K562 (cell line): ENCODE results near the gene SLC25A20. TPM values are rescaled to one million over a fixed set of nuclear protein-coding genes. Genes with fewer than 3 reads are reported as not detected.

ENCODE experiments used
- polyA plus RNA-seq, 8 experiments: library from polyadenylated mRNA; depleted of rRNA in 4 of 8; stranded (reverse) in 5 of 8; unstranded in 3 of 8; fragments of >200 nt; fragmentation: Nextera tagmentation in 2 of 8; fragmentation: Illumina TruSeq in 1 of 8; extraction: Ambion mirVana in 2 of 8; extraction: Trizol in 1 of 8; gene quantifications; 2 replicates each; pipeline versions ENCODE4 v1.2.1 to v1.2.3, GENCODE V29; 2011 to 2014; ENCODE audit warnings: inconsistent platforms in 1 of 8, missing spikeins in 1 of 8
- total RNA-seq, 7 experiments: library from RNA; depleted of rRNA in 6 of 7; stranded (reverse); fragments of >200 nt in 6 of 7; fragmentation: Illumina TruSeq in 2 of 7; extraction: Trizol in 2 of 7; gene quantifications; 2 replicates each; pipeline versions ENCODE4 v1.2.1 to v1.2.3, GENCODE V29; 2011 to 2021; ENCODE audit warnings: low replicate concordance in 1 of 7

Gene SLC25A20
- total and polyA plus RNA-seq, 9 of the 15 experiments (the other 6 are each of a cell fraction or from before 2014, with no cell fraction given) = 14.3 to 48.1 (median 21.6) TPM

Other genes with a start within 250 kb of the SLC25A20 start
Only the 7 nearest of the 14 such genes appear.
- gene PRKAR2A, start 51.0 kb downstream of the SLC25A20 start, total RNA-seq (2014; rRNA removed) = 37.6 and 56.2 TPM in 2 replicates
- 48.6 and 50.1 TPM in 2 replicates for gene PRKAR2A, start 51.0 kb downstream of the SLC25A20 start, total RNA-seq (2014; rRNA removed; fragmentation: Illumina TruSeq; extraction: Trizol)
- gene PRKAR2A, start 51.0 kb downstream of the SLC25A20 start, total RNA-seq (2015; rRNA removed; fragmentation: Illumina TruSeq; extraction: Trizol) = 50.7 and 53.0 TPM in 2 replicates
- 84.4 and 84.5 TPM in 2 replicates for gene PRKAR2A, start 51.0 kb downstream of the SLC25A20 start, total RNA-seq (2021)
- gene PRKAR2A, start 51.0 kb downstream of the SLC25A20 start, polyA plus RNA-seq (2011; rRNA removed) = 14.4 and 22.8 TPM in 2 replicates
- gene PRKAR2A, start 51.0 kb downstream of the SLC25A20 start, polyA plus RNA-seq (2014; fragmentation: Illumina TruSeq; extraction: Trizol) = 39.3 and 50.3 TPM in 2 replicates
- 10 to 100 TPM; 15.9 to 19.8 TPM for gene PRKAR2A, start 51.0 kb downstream of the SLC25A20 start, polyA plus RNA-seq (2014; fragmentation: Nextera tagmentation; extraction: Ambion mirVana)
- 17.7 and 19.2 TPM in 2 replicates for gene PRKAR2A, start 51.0 kb downstream of the SLC25A20 start, polyA plus RNA-seq (2014; rRNA removed)
- 114 and 120 TPM in 2 replicates for gene ARIH2, start 20.0 kb upstream of the SLC25A20 start, total RNA-seq (2014; rRNA removed)
- gene ARIH2, start 20.0 kb upstream of the SLC25A20 start, total RNA-seq (2014; rRNA removed; fragmentation: Illumina TruSeq; extraction: Trizol) = 112 and 138 TPM in 2 replicates
- 95.9 and 97.0 TPM in 2 replicates for gene ARIH2, start 20.0 kb upstream of the SLC25A20 start, total RNA-seq (2015; rRNA removed; fragmentation: Illumina TruSeq; extraction: Trizol)
- gene ARIH2, start 20.0 kb upstream of the SLC25A20 start, total RNA-seq (2021) = 110 and 118 TPM in 2 replicates
- gene ARIH2, start 20.0 kb upstream of the SLC25A20 start, polyA plus RNA-seq (2011; rRNA removed) = 101 and 110 TPM in 2 replicates
- gene ARIH2, start 20.0 kb upstream of the SLC25A20 start, polyA plus RNA-seq (2014; fragmentation: Illumina TruSeq; extraction: Trizol) = 105 and 108 TPM in 2 replicates
- 10 to 100 TPM; 27.0 to 27.3 TPM for gene ARIH2, start 20.0 kb upstream of the SLC25A20 start, polyA plus RNA-seq (2014; fragmentation: Nextera tagmentation; extraction: Ambion mirVana)
- 107 and 128 TPM in 2 replicates for gene ARIH2, start 20.0 kb upstream of the SLC25A20 start, polyA plus RNA-seq (2014; rRNA removed)
- 0.23 and 0.33 TPM in 2 replicates for gene P4HTM, start 91.4 kb upstream of the SLC25A20 start, total RNA-seq (2014; rRNA removed)
- 0.25 and 0.32 TPM in 2 replicates for gene P4HTM, start 91.4 kb upstream of the SLC25A20 start, total RNA-seq (2014; rRNA removed; fragmentation: Illumina TruSeq; extraction: Trizol)
- gene P4HTM, start 91.4 kb upstream of the SLC25A20 start, total RNA-seq (2015; rRNA removed; fragmentation: Illumina TruSeq; extraction: Trizol) = 0.14 TPM in 1 of 2 replicates, not detected in the other
- 0.27 and 0.66 TPM in 2 replicates for gene P4HTM, start 91.4 kb upstream of the SLC25A20 start, total RNA-seq (2021)
- 0.30 and 0.47 TPM in 2 replicates for gene P4HTM, start 91.4 kb upstream of the SLC25A20 start, polyA plus RNA-seq (2011; rRNA removed)
- 0.09 and 0.29 TPM in 2 replicates for gene P4HTM, start 91.4 kb upstream of the SLC25A20 start, polyA plus RNA-seq (2014; fragmentation: Illumina TruSeq; extraction: Trizol)
- not detected for gene P4HTM, start 91.4 kb upstream of the SLC25A20 start, polyA plus RNA-seq (2014; fragmentation: Nextera tagmentation; extraction: Ambion mirVana)
- 0.22 and 0.29 TPM in 2 replicates for gene P4HTM, start 91.4 kb upstream of the SLC25A20 start, polyA plus RNA-seq (2014; rRNA removed)
- 33.7 and 43.1 TPM in 2 replicates for gene WDR6, start 108.5 kb upstream of the SLC25A20 start, total RNA-seq (2014; rRNA removed)
- 29.7 and 40.0 TPM in 2 replicates for gene WDR6, start 108.5 kb upstream of the SLC25A20 start, total RNA-seq (2014; rRNA removed; fragmentation: Illumina TruSeq; extraction: Trizol)
- gene WDR6, start 108.5 kb upstream of the SLC25A20 start, total RNA-seq (2015; rRNA removed; fragmentation: Illumina TruSeq; extraction: Trizol) = 44.7 and 46.7 TPM in 2 replicates
- gene WDR6, start 108.5 kb upstream of the SLC25A20 start, total RNA-seq (2021) = 90.4 and 90.6 TPM in 2 replicates
- 47.6 and 69.8 TPM in 2 replicates for gene WDR6, start 108.5 kb upstream of the SLC25A20 start, polyA plus RNA-seq (2011; rRNA removed)
- 73.7 and 77.8 TPM in 2 replicates for gene WDR6, start 108.5 kb upstream of the SLC25A20 start, polyA plus RNA-seq (2014; fragmentation: Illumina TruSeq; extraction: Trizol)
- 10 to 100 TPM in 1 of 2 experiments, 1 to 10 TPM in 1; 8.9 to 14.2 TPM for gene WDR6, start 108.5 kb upstream of the SLC25A20 start, polyA plus RNA-seq (2014; fragmentation: Nextera tagmentation; extraction: Ambion mirVana)
- gene WDR6, start 108.5 kb upstream of the SLC25A20 start, polyA plus RNA-seq (2014; rRNA removed) = 60.4 and 66.9 TPM in 2 replicates
- 15.7 and 18.0 TPM in 2 replicates for gene DALRD3, start 119.7 kb upstream of the SLC25A20 start, total RNA-seq (2014; rRNA removed)
- gene DALRD3, start 119.7 kb upstream of the SLC25A20 start, total RNA-seq (2014; rRNA removed; fragmentation: Illumina TruSeq; extraction: Trizol) = 8.4 and 11.6 TPM in 2 replicates
- 10.6 and 11.9 TPM in 2 replicates for gene DALRD3, start 119.7 kb upstream of the SLC25A20 start, total RNA-seq (2015; rRNA removed; fragmentation: Illumina TruSeq; extraction: Trizol)
- gene DALRD3, start 119.7 kb upstream of the SLC25A20 start, total RNA-seq (2021) = 15.7 and 16.0 TPM in 2 replicates
- 30.5 and 31.3 TPM in 2 replicates for gene DALRD3, start 119.7 kb upstream of the SLC25A20 start, polyA plus RNA-seq (2011; rRNA removed)
- gene DALRD3, start 119.7 kb upstream of the SLC25A20 start, polyA plus RNA-seq (2014; fragmentation: Illumina TruSeq; extraction: Trizol) = 14.4 and 15.9 TPM in 2 replicates
- gene DALRD3, start 119.7 kb upstream of the SLC25A20 start, polyA plus RNA-seq (2014; fragmentation: Nextera tagmentation; extraction: Ambion mirVana) = 1 to 10 TPM; 6.6 to 7.2 TPM
- gene DALRD3, start 119.7 kb upstream of the SLC25A20 start, polyA plus RNA-seq (2014; rRNA removed) = 18.3 and 20.5 TPM in 2 replicates
- 127 and 133 TPM in 2 replicates for gene NDUFAF3, start 123.2 kb upstream of the SLC25A20 start, total RNA-seq (2014; rRNA removed)
- gene NDUFAF3, start 123.2 kb upstream of the SLC25A20 start, total RNA-seq (2014; rRNA removed; fragmentation: Illumina TruSeq; extraction: Trizol) = 17.9 and 22.4 TPM in 2 replicates
- 26.5 and 27.7 TPM in 2 replicates for gene NDUFAF3, start 123.2 kb upstream of the SLC25A20 start, total RNA-seq (2015; rRNA removed; fragmentation: Illumina TruSeq; extraction: Trizol)
- 73.3 and 77.2 TPM in 2 replicates for gene NDUFAF3, start 123.2 kb upstream of the SLC25A20 start, total RNA-seq (2021)
- gene NDUFAF3, start 123.2 kb upstream of the SLC25A20 start, polyA plus RNA-seq (2011; rRNA removed) = 22.5 and 25.1 TPM in 2 replicates
- gene NDUFAF3, start 123.2 kb upstream of the SLC25A20 start, polyA plus RNA-seq (2014; fragmentation: Illumina TruSeq; extraction: Trizol) = 39.8 and 49.8 TPM in 2 replicates
- 10 to 100 TPM; 17.0 to 36.3 TPM for gene NDUFAF3, start 123.2 kb upstream of the SLC25A20 start, polyA plus RNA-seq (2014; fragmentation: Nextera tagmentation; extraction: Ambion mirVana)
- gene NDUFAF3, start 123.2 kb upstream of the SLC25A20 start, polyA plus RNA-seq (2014; rRNA removed) = 64.6 and 75.9 TPM in 2 replicates
- 376 and 506 TPM in 2 replicates for gene IMPDH2, start 130.5 kb upstream of the SLC25A20 start, total RNA-seq (2014; rRNA removed)
- 296 and 320 TPM in 2 replicates for gene IMPDH2, start 130.5 kb upstream of the SLC25A20 start, total RNA-seq (2014; rRNA removed; fragmentation: Illumina TruSeq; extraction: Trizol)
- 359 and 366 TPM in 2 replicates for gene IMPDH2, start 130.5 kb upstream of the SLC25A20 start, total RNA-seq (2015; rRNA removed; fragmentation: Illumina TruSeq; extraction: Trizol)
- gene IMPDH2, start 130.5 kb upstream of the SLC25A20 start, total RNA-seq (2021) = 315 and 318 TPM in 2 replicates
- gene IMPDH2, start 130.5 kb upstream of the SLC25A20 start, polyA plus RNA-seq (2011; rRNA removed) = 332 and 336 TPM in 2 replicates
- 362 and 391 TPM in 2 replicates for gene IMPDH2, start 130.5 kb upstream of the SLC25A20 start, polyA plus RNA-seq (2014; fragmentation: Illumina TruSeq; extraction: Trizol)
- gene IMPDH2, start 130.5 kb upstream of the SLC25A20 start, polyA plus RNA-seq (2014; fragmentation: Nextera tagmentation; extraction: Ambion mirVana) = 100 to 1,000 TPM; 426 to 507 TPM
- gene IMPDH2, start 130.5 kb upstream of the SLC25A20 start, polyA plus RNA-seq (2014; rRNA removed) = 352 and 442 TPM in 2 replicates